GM06990 (cell line): ENCODE data around the gene DCP1A.
"Not testable (repeated sequence)": the region's sequence is repeated elsewhere in the genome, so short reads cannot be mapped to it uniquely, and the experiment has no call there.

ENCODE experiments used
- DNase-seq: peaks from one replicate; pipeline ENCODE4 v3.0.0-alpha.2; 2011; ENCODE audit not compliant: insufficient read length; ENCODE audit errors: extremely low read depth
- H3K27me3 ChIP-seq: replicated peaks from 2 replicates; pipeline ENCODE4 v1.6.0; 2011; ENCODE audit warnings: low read length; ENCODE audit not compliant: control insufficient read depth, insufficient read depth
- H3K36me3 ChIP-seq: 2 replicates; pipeline ENCODE4 v1.5.1; 2011; ENCODE audit warnings: low read length; ENCODE audit not compliant: control insufficient read depth, insufficient read depth
- H3K4me3 ChIP-seq: replicated peaks from 2 replicates; pipeline ENCODE4 v1.5.1; 2011; ENCODE audit warnings: low read depth, mild to moderate bottlenecking, control low read depth, low read length
- TF ChIP-seq, protein P1 (sequence below): IDR thresholded peaks from 2 replicates; pipeline ENCODE4 v1.5.1; 2011; ENCODE audit warnings: low read length, control low read depth, mild to moderate bottlenecking, inconsistent platforms; ENCODE audit not compliant: insufficient read depth, poor library complexity, severe bottlenecking

DCP1A gene

DNA sequence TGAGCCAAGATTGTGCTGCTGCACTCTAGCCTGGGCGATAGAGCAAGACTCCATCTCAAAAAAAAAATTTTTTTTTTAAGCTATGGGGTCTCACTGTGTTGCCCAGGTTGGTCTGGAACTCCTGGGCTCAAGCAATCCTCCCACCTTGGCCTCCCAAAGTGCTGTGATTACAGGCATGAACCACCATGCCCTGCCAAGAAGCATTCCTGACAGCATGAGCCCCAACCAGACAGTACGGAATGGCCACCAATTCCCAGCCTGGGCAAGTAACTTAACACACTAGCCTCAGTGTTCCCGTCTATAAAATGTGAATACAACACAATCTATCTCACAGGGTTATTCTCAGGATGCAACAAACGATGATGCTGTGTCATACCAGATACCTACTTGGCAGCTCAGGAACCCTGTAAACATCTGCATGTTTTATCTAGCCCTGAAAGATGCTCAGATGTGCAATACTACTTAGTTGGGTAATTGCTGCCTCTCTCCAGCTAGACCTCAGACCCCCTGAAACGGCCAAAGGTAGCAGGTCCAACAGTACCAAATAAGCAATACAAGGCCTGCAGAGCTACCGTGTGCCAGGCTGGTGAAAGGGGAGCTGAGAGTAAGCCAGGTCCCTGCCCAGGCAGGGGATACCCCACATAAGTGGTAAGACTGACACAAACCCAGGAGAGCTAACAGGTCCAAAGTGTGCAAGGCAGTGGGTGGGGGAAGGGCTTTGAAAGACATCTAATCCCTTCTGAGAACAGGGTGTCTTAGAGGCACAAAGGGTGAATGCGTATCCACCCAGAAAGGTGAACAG lies 93.4 kb downstream of the DCP1A start:
- no peaks in the 10 kb centered on the region; the same call in 1 of the 2 replicates for H3K36me3 ChIP-seq
- TF ChIP-seq, protein P1, sequence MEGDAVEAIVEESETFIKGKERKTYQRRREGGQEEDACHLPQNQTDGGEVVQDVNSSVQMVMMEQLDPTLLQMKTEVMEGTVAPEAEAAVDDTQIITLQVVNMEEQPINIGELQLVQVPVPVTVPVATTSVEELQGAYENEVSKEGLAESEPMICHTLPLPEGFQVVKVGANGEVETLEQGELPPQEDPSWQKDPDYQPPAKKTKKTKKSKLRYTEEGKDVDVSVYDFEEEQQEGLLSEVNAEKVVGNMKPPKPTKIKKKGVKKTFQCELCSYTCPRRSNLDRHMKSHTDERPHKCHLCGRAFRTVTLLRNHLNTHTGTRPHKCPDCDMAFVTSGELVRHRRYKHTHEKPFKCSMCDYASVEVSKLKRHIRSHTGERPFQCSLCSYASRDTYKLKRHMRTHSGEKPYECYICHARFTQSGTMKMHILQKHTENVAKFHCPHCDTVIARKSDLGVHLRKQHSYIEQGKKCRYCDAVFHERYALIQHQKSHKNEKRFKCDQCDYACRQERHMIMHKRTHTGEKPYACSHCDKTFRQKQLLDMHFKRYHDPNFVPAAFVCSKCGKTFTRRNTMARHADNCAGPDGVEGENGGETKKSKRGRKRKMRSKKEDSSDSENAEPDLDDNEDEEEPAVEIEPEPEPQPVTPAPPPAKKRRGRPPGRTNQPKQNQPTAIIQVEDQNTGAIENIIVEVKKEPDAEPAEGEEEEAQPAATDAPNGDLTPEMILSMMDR, result no peak
- no peak for DNase-seq

DNA sequence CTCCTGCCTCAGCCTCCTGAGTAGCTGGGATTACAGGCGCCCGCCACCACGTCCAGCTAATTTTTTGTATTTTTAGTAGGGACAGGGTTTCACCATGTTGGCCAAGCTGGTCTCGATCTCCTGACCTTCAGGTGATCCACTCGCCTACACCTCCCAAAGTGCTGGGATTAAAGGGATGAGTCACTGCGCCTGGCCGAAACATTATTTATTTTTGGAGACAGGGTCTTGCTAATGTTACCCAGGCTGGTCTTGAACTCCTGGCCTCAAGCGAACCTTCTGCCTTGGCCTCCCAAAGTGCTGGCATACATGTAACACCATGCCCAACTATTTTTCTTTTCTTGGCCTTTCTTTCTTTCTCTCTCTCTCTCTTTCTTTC lies 94.4 kb downstream of the DCP1A start:
- H3K27me3 ChIP-seq, DNase-seq, H3K4me3 ChIP-seq, H3K36me3 ChIP-seq: not testable (repeated sequence)

More for the DNA sequence above, 93.4 kb downstream of the DCP1A start:
- Histone ChIP-seq H3K27me3 (no peaks in the 10 kb centered on the region), H3K4me3 (peak overlapping the region; percentile 89)

DNA sequence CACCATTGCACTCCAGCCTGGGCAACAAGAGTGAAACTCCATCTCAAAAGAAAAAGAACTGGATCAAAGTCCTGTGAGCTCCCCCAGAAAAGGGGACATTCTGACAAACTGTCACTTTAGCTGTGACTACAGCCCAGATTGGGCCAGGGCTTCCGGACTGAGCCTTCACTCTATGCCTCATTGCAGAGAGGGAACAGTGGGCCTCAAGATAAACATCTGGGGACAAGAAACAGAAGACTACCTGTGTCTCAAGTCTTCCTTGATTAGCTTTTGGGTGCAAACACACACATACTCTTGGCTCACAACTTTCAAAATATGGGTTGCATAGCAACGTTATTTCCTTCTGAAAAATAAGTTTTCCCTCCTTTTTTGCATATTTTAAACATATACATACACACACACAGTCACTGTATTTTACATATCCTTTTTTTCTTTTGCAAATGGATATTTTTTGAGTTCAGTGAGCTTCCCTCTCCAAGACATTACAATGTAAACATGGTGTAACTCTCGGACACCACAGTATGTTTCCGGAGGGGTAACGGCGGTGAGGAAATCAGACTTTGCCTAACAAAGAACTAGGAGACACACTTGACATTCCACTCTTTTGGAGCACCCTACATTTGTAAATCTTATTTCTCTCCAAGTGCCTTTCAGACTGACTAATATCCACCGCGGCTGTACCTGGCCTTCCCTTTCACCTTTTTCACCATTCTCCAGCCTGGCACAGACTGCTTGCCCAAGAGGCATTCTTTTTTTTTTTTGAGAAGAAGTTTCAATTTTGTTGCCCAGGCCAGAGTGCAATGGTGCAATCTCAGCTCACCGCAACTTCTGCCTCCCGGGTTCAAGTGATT lies 95.0 kb downstream of the DCP1A start:
- H3K27me3 ChIP-seq, result no peaks in the 10 kb centered on the region
- H3K36me3 ChIP-seq, result no peaks in the 10 kb centered on the region; the same call in 1 of the 2 replicates
- DNase-seq, result no peak

DNA sequence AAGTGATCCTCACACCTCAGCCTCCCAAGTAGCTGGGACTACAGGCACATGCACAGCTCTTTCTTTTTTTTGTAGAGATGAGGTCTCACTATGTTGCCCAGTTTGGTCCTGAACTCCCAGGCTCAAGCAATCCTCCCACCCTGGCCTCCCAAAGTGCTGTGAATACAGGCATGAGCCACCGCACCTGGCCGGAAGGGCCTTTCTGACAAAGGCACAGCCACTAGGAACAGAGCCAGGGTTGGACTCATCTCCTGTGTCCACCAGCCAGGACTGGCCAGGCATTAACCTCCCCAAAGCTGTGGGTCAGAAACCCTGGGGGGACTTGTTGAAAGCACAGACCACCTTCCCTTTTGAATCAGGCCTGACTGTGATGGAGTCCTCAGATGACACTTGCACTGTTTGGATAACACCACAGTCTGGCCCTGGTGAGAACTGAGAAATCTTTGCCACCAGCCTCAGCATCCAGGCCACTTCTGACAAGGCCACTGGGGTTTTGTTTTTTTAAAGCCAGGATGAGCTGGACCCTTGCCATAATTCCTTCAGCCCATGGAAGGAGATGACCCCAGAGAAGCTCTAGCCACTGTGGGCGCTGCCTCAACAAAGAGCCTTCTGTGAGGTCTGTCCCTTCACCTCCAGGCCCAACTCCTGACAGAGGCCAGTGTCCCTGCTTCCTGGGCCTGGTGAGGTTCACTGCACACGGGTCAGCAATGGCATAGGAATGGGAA lies 96.3 kb downstream of the DCP1A start:
- Histone ChIP-seq H3K36me3 (no peaks in the 10 kb centered on the region; the same call in 1 of the 2 replicates), H3K27me3 (no peaks in the 10 kb centered on the region), H3K4me3 (no peak overlapping the region)
- no peak for DNase-seq
- TF ChIP-seq, protein P1, result no peak

More for the DNA sequence above, 95.0 kb downstream of the DCP1A start:
- peak overlapping the region; percentile 3 for H3K4me3 ChIP-seq
- TF ChIP-seq, protein P1, result no peak

DNA sequence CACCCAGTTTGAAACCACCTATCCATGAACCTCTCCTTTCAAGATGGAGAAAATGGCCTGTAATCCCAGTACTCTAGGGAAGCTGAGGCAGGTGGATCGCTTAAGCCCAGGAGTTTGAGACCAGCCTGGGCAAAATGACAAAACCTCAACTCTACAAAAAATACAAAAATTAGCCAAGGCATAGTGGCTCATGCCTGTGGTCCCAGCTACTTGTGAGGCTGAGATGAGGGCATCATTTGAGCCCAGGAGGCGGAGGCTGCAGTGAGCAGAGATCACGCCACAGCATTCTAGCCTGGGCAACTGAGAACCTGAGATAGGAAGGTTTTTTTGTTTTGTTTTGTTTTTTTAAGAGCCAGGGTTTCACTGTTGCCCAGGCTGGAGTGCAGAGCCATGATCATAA lies 96.9 kb downstream of the DCP1A start:
- Histone ChIP-seq H3K4me3 (no peak overlapping the region), H3K27me3 (no peaks in the 10 kb centered on the region), H3K36me3 (no peaks in the 10 kb centered on the region; the same call in 1 of the 2 replicates)
- DNase-seq, result no peak
- TF ChIP-seq, protein P1, result no peak
